Right ventricle myocardium superior (tissue), 1 donor: Measurements from ENCODE around the gene ATP2C2. TPM values are rescaled to one million over a fixed set of nuclear protein-coding genes. Genes with fewer than 3 reads are reported as not detected.

Experiments
- ATAC-seq: fragments of 200-7000 bp; cut with Tn5 transposase; one replicate; pipeline ENCODE4 v1.9.1; 2020; ENCODE audit warnings: mild to moderate bottlenecking; ENCODE audit not compliant: poor library complexity
- DNase-seq: peaks from one replicate; pipeline ENCODE4 v3.0.0-alpha.2; 2020
- intact Hi-C: fragments of 100-400 bp; cut with DNase I; formaldehyde crosslinking; loops from one replicate; pipeline ENCODE4 v1.11.2; 2022
- total RNA-seq: library from RNA; stranded (reverse); fragmentation: NEBNext Ultra II Directional; extraction: Animal tissue kit (Norgen Biotek cat#: 25700); gene quantifications from one replicate; pipeline ENCODE4 v1.2.1, GENCODE V29; 2021
- donor health status: DM: no; HTN: yes; CAD: no; lungs with severe emphysema.

The ATP2C2 gene
- total RNA-seq, 1 donor from 2014 or later = not detected

GRCh38 chr16:84458606-84459532, 90.5 kb downstream of the ATP2C2 start:
- intact Hi-C loops = no loop called here
- DNase-seq (peak; percentile 33), ATAC-seq (no peak)

DNA sequence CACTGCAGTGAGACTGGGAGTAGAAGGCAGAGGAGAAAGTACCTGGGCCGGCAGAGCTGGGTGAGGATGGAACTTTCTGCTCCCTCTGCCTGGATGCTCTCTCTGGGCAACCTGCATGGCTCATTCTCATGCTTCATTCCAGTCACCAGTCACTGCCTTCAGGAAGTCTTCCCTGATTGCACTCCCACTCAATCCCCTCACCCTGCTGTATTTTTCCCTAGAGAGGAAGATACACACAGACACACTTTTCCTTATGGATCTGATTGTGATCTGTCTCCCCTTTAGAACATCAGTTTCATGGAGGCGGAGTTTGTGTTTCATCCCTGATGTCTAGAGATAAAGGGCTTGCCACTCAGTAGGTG, 91.2 kb downstream of the ATP2C2 start:
- ATAC-seq = no peak
- no peak for DNase-seq
- intact Hi-C loops = no loop called here

DNA sequence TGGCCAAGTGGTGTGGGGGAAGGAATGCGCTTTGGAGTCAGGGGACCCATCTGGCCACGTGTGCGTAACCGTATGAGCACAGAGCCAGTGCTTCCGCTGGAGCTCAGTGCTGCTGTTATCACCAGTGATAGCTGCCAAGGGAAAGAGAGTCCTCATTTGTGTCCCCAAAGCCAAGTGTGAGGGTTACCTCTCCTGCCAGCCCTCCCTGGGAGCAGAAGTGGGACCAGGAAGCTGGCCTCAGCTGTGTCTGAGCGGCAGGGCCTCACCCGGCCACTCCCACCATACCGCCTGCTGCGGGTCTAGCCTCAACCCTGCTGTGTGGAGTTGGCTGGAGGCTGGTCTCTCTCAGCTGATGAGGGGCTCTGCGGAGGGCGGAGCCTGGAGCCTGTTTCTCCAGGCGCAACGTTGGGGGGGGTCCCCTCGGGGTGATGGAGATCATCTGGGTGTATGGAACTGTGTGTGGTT, 91.6 kb downstream of the ATP2C2 start:
- peak; percentile 34 for DNase-seq
- peak; percentile 27 for ATAC-seq
- intact Hi-C loops = no loop called here

- DNase-seq (peak; percentile 38), ATAC-seq (no peak)
- intact Hi-C loops = no loop called here
Observed at GRCh38 chr16:84460406-84461028, 92.2 kb downstream of the ATP2C2 start.

- ATAC-seq (no peak), DNase-seq (peak; percentile 27)
- intact Hi-C loops = no loop called here
Observed at GRCh38 chr16:84461029-84461412, 92.7 kb downstream of the ATP2C2 start.

DNA sequence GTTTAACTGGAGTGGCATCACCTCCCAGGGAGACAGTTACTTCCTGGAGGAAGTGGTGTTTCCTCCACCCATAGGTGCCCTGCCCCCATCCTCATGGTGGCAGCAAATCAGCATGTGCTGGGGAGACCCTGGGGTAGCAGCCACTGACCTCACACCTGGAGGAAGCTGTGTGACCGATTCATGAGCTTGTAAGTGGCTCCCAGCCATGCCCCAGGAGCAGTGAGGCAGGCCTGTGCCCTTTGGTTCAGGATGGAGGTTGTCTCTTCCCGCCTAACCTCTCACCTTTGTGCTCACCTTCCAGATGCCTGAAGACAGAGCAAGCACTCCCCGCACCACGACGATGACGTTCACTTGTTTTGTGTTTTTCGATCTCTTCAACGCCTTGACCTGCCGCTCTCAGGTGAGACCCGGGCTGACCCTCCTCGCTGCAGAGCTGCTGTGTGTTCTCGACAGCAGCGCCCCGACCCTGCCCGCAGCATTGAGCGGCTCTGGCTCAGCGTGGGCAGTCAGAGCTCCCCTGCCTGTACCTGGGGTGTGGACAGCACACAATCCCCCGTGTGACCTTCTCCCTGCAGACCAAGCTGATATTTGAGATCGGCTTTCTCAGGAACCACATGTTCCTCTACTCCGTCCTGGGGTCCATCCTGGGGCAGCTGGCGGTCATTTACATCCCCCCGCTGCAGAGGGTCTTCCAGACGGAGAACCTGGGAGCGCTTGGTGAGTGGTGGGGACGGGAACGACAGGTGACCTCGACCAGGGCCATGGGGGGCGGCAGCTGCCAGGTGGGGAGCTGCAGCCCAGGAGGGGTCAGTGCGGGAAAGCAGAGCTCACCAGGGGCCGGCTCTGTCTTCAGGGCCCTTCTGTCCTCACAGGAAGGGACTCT, 93.3 kb downstream of the ATP2C2 start:
- DNase-seq (peak; percentile 34), ATAC-seq (no peak)
- intact Hi-C loops = no loop called here

DNA sequence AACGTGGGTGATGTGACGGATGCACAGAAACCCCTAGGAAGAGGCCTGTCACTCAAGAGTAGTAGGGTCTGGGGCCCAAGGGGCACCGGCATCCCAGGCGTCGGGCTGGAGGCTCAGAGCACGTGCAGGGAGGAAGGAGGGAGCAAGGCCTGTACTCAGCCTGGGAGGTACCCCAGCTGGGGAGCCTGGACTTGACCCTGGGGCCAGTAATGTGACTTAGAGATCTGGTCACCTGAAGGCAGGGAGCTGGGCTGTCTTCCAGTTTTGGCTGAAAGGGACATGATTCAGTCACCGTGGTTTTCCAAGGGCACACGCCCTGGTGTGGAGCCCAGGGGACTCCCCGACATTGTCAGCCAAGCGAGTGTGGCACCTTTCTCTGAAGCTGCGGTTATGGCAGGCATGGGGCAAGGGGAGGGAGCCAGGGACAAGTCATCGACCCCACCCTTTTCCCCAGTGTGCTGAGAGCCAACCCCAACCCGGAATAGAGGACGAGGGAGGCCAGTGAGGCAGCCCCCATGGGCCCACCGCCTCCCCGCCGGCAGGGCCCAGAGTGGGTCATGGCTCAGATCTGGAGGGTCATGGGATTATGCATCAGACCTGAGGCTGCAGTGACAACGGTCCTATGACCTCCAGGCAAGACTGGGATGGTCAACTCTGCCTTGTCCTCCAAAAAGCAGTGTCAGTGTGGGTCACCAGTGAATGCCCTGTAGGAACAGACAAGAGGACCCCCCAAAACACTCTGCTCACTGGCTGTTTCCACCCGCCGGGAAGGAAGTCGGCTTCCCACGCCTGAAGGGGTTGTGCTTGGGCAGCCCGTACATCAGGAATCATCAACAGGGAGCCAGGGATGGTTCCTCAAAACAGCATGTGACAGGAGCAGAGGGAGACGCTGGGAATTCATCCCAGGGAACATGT, 94.2 kb downstream of the ATP2C2 start:
- ATAC-seq = no peak
- intact Hi-C loops = no loop called here
- DNase-seq = peak; percentile 14

- no peak for ATAC-seq
- intact Hi-C loops = no loop called here
- DNase-seq = peak; percentile 31
Observed at GRCh38 chr16:84463221-84463620, 94.9 kb downstream of the ATP2C2 start.

- no peak for ATAC-seq
- peak; percentile 3 for DNase-seq
- intact Hi-C loops = no loop called here
Observed at GRCh38 chr16:84464116-84464515, 95.8 kb downstream of the ATP2C2 start.

DNA sequence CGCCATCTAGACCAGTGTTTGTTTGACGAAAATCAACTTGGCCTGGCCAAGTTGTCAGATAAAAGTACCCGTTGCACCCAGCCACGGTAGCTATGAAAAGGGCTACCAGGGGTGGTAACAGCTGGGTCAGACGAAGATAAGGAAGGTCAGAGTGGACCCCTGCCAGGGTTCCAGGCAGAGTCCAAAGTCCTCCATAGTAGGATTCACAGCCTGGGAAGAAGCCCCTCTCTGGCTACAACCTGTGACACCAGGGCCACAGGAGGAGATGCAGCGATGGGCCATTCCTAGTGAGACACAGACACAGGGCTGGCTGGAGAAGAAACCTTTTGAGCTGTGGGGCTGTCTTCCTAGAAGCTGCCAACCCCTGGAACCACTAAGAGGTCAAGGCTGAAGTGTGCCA, 96.8 kb downstream of the ATP2C2 start:
- ATAC-seq (no peak), DNase-seq (no peak)
- intact Hi-C loops = no loop called here

- no peak for ATAC-seq
- intact Hi-C loops = no loop called here
- no peak for DNase-seq
Observed at GRCh38 chr16:84466692-84467091, 98.4 kb downstream of the ATP2C2 start.

GRCh38 chr16:84467256-84467655, 98.9 kb downstream of the ATP2C2 start:
- no peak for DNase-seq
- no peak for ATAC-seq
- intact Hi-C loops = no loop called here

DNA sequence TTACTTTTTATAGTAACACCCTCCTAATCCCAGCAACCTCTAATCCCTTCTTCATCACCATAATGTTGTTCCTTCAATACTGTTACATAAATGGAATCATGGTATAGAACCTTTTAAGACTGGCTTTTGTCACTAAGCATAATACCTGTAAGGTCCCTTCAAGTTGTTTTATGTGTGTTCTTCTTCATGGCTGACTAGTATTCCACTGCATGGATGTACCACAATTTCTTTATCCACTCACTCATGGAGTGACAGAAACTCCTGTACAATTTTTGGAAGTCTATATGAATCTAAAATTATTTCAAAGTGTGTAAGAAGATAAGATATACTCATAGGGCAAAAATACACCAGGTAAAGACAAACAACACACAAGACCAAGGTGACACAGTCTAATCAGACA, 99.4 kb downstream of the ATP2C2 start:
- ATAC-seq (no peak), DNase-seq (no peak)
- intact Hi-C loops = no loop called here

DNA sequence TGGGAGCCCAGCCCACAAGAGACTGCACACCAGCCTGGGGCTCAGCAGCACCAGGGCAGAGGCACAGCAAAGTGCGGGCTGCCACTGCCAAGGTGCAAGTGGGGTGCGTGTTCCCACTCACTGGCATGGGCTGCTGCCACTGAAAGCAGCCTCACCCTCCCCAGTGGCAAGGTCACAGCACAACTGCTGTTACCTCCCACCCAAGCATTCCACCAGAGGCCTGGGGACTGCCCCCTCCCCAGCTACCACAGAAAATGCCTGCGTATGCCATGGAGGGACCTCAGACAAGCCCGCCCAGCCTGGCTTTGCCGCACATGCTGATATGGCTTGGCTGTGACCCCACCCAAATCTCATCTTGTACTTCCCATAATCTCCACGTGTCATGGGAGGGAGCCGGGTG, 103.0 kb downstream of the ATP2C2 start:
- intact Hi-C loops = no loop called here
- ATAC-seq = no peak
- peak; percentile 24 for DNase-seq

GRCh38 chr16:84471966-84472365, 103.6 kb downstream of the ATP2C2 start:
- ATAC-seq (no peak), DNase-seq (peak; percentile 10)
- intact Hi-C loops = no loop called here

DNA sequence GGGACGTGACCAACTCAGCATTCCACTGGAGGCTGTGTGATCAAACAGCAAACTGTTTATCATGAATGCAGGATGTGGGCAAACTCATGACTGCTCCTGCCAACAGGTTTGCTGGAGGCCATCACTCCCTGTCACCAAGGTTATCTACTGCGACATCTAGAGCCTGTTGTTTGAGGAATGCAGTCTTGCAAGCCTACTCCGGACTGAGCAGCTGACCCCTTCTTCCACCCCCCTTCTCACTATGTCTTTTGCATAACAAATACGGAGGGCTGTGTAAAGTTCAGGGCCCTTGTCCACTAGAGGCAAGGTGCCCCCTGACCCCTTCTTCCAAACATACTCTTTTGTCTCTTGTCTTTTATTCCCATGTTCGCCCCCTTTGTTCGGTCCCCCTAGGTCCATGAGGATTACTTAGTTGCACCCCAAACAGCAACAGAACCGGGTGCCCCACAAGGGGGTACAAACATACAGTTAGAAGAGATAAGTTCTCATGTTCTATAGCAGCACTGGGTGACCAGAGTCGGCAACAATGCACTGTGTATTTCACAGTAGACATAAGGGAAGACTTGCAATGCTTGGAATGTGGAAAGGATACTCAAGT, 107.4 kb downstream of the ATP2C2 start:
- DNase-seq = no peak
- intact Hi-C loops = no loop called here
- no peak for ATAC-seq

- intact Hi-C loops = no loop called here
- ATAC-seq = no peak
- peak; percentile 10 for DNase-seq
Observed at GRCh38 chr16:84476401-84476800, 108.1 kb downstream of the ATP2C2 start.

DNA sequence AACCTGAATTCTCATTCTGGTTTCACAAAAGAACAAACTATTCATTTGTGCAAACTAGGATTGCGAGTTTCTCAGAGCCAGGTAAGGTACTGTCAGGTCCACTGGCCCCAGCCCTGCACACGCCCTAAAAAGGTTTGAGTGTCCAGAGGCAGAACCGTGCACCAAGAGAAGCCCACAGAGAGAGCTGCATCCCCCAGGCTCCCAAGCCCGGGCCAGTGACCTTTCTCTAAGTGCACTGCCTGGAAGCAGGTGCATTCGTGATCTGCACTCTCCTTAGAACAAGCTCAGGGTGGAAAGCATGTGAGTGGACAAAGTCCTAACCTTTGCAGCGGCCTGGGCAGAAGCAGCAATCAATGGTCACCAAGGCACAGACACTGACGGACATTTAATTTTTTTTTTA, 109.3 kb downstream of the ATP2C2 start:
- DNase-seq = peak; percentile 19
- no peak for ATAC-seq
- intact Hi-C loops = no loop called here
